ENCODE measurements around the gene VIPR2.
"Not testable (repeated sequence)": the region's sequence is repeated elsewhere in the genome, so short reads cannot be mapped to it uniquely, and the experiment has no call there.

The VIPR2 gene

DNA sequence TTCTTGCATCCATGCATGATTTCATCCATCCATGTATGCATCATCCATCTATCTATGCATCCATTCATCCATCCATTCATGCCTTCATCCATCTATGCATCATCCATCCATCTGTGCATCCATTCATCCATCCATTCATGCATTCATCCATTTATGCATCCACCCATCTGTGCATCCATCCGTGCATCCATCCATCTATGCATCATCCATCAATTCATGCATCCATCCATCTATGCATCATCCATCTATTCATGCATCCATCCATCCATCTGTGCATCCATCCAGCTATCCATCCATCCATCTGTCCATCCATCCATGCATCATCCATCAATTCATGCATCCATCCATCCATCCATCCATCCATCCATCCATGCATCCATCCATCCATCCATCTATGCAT is 157.0 kb downstream of the VIPR2 start:
- no peak for DNase-seq (ENCODE audit: low read depth)

DNA sequence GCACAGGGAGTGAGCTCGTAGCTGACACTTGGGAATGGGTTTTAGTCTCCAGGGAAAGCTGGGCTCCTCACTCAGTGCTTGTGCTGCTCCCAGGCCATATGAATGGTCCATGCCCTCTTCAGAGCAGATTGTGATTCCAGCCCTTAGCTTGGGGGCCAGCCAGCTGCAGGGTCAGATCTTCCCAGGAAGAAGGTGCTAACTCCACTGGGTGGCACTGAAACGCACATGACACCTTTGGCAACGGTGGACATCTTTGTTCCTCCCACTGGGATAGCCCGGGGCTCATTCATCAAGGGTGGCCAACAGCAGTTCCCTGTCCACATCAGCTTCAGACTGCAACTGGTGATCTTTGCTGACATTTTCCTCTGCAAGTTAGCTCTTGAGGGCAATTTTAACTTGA is 159.1 kb downstream of the VIPR2 start:
- DNase-seq (ENCODE audit: low read depth) = no peak

DNA sequence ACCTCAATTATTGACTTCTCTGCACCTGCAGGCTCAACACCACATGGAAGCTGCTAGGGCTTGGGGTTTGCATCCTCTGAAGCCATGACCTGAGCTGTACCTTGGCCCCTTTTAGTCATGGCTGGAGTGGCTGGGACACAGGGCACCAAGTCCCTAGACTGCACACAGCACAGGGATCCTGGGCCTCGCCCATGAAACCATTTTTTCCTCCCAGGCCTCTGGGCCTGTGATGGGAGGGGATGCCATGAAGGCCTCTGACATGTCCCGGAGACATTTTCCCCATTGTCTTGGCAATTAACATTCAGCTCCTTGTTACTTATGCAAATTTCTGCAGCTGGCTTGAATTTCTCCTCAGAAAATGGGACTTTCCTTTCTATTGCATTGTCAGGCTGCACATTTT is 160.7 kb downstream of the VIPR2 start:
- DNase-seq (ENCODE audit: low read depth) = not testable (repeated sequence)

DNA sequence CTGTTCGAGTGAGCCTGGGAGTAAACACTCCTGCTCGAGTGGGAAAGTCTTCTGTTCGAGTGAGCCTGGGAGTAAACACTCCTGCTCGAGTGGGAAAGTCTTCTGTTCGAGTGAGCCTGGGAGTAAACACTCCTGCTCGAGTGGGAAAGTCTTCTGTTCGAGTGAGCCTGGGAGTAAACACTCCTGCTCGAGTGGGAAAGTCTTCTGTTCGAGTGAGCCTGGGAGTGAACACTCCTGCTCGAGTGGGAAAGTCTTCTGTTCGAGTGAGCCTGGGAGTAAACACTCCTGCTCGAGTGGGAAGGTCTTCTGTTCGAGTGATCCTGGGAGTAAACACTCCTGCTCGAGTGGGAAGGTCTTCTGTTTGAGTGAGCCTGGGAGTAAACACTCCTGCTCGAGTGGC is 162.6 kb downstream of the VIPR2 start:
- not testable (repeated sequence) for DNase-seq (ENCODE audit: low read depth)

DNA sequence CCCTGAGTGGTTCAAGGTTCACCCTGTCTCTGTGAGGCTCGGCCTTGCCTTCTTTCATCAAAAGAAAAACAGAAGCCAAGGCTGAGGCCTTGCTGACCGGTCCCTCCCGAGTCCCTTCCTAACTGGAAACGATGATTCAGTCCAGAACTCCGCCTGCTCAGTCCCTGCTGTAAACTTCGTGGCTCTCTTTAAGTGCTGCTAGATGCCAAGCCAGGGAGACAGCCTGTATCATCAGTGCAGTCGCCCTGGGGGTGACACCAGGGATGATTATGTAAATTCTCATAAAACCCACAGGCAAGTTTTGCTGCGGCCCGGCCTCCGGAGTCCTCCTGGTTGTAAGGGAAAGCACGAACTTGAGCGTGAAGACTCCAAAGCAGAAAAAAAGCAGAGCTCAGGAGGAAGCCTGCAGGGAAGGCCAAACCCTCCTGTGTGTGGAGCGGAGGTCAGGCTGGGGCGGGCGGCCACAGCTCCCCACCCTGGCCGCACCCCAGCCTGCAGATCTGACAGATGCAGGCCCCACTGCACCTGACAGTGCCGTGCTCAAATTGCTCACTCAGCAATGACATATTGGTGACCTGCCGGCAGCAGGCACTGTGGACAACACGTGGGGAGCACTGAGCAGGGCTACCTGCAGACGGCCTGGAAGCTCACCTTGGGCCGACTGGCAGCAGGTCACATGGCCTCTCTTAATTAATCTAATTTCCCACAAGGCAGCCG is 164.9 kb downstream of the VIPR2 start:
- DNase-seq (ENCODE audit: low read depth) = no peak

DNA sequence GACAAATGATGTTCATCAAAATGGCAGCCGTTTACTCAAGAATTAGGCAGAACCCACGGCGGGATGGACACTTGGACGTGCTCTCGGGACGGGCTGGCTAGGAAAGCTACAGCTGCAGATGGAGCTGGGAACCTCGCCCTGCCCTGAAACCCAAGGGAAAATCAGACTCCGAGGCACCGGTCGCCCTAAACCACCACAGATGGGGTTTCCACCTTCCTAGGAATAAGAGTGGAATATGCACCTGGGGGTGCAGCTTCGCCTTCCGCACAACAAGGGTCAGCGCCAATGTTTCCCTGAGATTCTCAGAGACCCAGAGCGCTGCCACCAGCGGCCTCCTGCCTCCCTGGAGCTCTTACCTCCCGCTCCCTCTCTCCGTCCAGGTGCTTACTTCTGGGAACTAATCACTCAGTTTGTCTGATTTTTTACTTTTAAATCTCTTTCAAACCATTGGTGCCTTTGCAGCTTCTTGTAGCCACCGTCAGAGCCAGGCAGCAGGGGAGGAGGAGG is 165.6 kb downstream of the VIPR2 start:
- no peak for DNase-seq (ENCODE audit: low read depth)
